Choroid plexus epithelial cell (primary cell): ENCODE results near the gene PXYLP1.
A peak's percentile ranks its signal among the peaks of the same experiment; 100 is the strongest.
"Not testable (repeated sequence)": the region's sequence is repeated elsewhere in the genome, so short reads cannot be mapped to it uniquely, and the experiment has no call there.

ENCODE experiments used
- DNase-seq: peaks from one replicate; pipeline ENCODE4 v3.0.0-alpha.2; 2010; ENCODE audit warnings: low read depth
- H3K4me3 ChIP-seq: 2 replicates; pipeline ENCODE4 v1.5.1; 2011; ENCODE audit warnings: low read depth, mild to moderate bottlenecking, control low read depth, low read length, moderate library complexity
- CTCF ChIP-seq: conservative IDR thresholded peaks from 2 replicates; pipeline ENCODE4 v1.5.1; 2011; ENCODE audit warnings: low read depth, mild to moderate bottlenecking, control low read depth, inconsistent platforms, low read length, moderate library complexity

The PXYLP1 gene

GRCh38 chr3:141291559-141292355, 60.1 kb downstream of the PXYLP1 start:
- DNase-seq, result no peak
- no peak for TF ChIP-seq CTCF
- H3K4me3 ChIP-seq, result no peak overlapping the region

GRCh38 chr3:141292356-141293058, 60.9 kb downstream of the PXYLP1 start:
- H3K4me3 ChIP-seq, result no peak overlapping the region
- TF ChIP-seq CTCF, result no peak

GRCh38 chr3:141294301-141294700, 62.7 kb downstream of the PXYLP1 start:
- H3K4me3 ChIP-seq, result peak overlapping the region; percentile 28
- no peak for TF ChIP-seq CTCF
- peak; percentile 49 for DNase-seq

More at GRCh38 chr3:141292356-141293058, 60.9 kb downstream of the PXYLP1 start:
- no peak for DNase-seq

GRCh38 chr3:141294848-141295247, 63.2 kb downstream of the PXYLP1 start:
- peak overlapping the region; percentile 28 for H3K4me3 ChIP-seq
- no peak for TF ChIP-seq CTCF
- DNase-seq, result peak; percentile 91

- not testable (repeated sequence) for H3K4me3 ChIP-seq, DNase-seq
These were observed 68.8 kb downstream of the PXYLP1 start for GRCh38 chr3:141300426-141300825.

GRCh38 chr3:141302364-141303141, 70.9 kb downstream of the PXYLP1 start:
- TF ChIP-seq CTCF, result peak; percentile 50
- H3K4me3 ChIP-seq, result no peak overlapping the region
- DNase-seq, result peak; percentile 86

GRCh38 chr3:141303481-141304223, 72.0 kb downstream of the PXYLP1 start:
- peak; percentile 71 for TF ChIP-seq CTCF
- no peak overlapping the region for H3K4me3 ChIP-seq
- DNase-seq, result peak; percentile 93
